GM23338 (cell line): ENCODE measurements around the gene SGMS2. TPM values are rescaled to one million over a fixed set of nuclear protein-coding genes. Genes with fewer than 3 reads are reported as not detected.

Experiments
- ATAC-seq: fragments of 200-7000 bp; cut with Tn5 transposase; 3 replicates; pipeline ENCODE4 v1.9.1; 2020
- DNase-seq: peaks from one replicate; pipeline ENCODE4 v3.0.0-alpha.2; 2015; ENCODE audit warnings: low spot score
- H2AFZ ChIP-seq: fragments of 200-600 bp; sonication (generic); 2 replicates; pipeline ENCODE4 v1.8.0; 2016; ENCODE audit warnings: antibody characterized with exemption, mild to moderate bottlenecking, moderate library complexity
- H3F3A ChIP-seq: fragments of 200-600 bp; sonication (generic); replicated peaks from 2 replicates; pipeline ENCODE4 v1.8.0; 2017; ENCODE audit warnings: antibody characterized with exemption, mixed run types, low read depth
- H3K27ac ChIP-seq: fragments of 200-600 bp; sonication (generic); 2 replicates; pipeline ENCODE4 v1.6.1; 2016; ENCODE audit warnings: low read depth
- H3K27me3 ChIP-seq: fragments of 200-600 bp; sonication (generic); 2 replicates; pipeline ENCODE4 v1.8.0; 2016; ENCODE audit warnings: mild to moderate bottlenecking, mixed run types, moderate library complexity; ENCODE audit not compliant: insufficient read depth
- H3K36me3 ChIP-seq: fragments of 200-600 bp; sonication (generic); 2 replicates; pipeline ENCODE4 v1.8.0; 2016; ENCODE audit warnings: mild to moderate bottlenecking; ENCODE audit not compliant: insufficient read depth
- H3K4me1 ChIP-seq: fragments of 200-600 bp; sonication (generic); 2 replicates; pipeline ENCODE4 v1.8.0; 2016; ENCODE audit warnings: mild to moderate bottlenecking, moderate library complexity; ENCODE audit not compliant: insufficient read depth
- H3K4me2 ChIP-seq: fragments of 200-600 bp; sonication (generic); 2 replicates; pipeline ENCODE4 v1.7.1; 2017; ENCODE audit warnings: mixed run types
- H3K4me3 ChIP-seq: fragments of 200-600 bp; sonication (generic); 2 replicates; pipeline ENCODE4 v1.6.1; 2016; ENCODE audit warnings: mixed run types
- H3K79me2 ChIP-seq: fragments of 200-600 bp; sonication (generic); replicated peaks from 2 replicates; pipeline ENCODE4 v1.8.0; 2017; ENCODE audit warnings: mild to moderate bottlenecking; ENCODE audit not compliant: insufficient read depth
- H3K9me2 ChIP-seq: fragments of 200-600 bp; sonication (generic); 2 replicates; pipeline ENCODE4 v1.8.0; 2017; ENCODE audit not compliant: insufficient read depth
- H4K20me1 ChIP-seq: fragments of 200-600 bp; sonication (generic); replicated peaks from 2 replicates; pipeline ENCODE4 v1.8.0; 2017; ENCODE audit warnings: mild to moderate bottlenecking; ENCODE audit not compliant: insufficient read depth
- H3K27ac Mint-ChIP-seq: 2 replicates; pipeline ENCODE4 v1.8.0; 2020; ENCODE audit warnings: inconsistent platforms, mild to moderate bottlenecking, moderate library complexity, mixed read lengths
- H3K27me3 Mint-ChIP-seq: 3 replicates; pipeline ENCODE4 v1.8.0; 2022; ENCODE audit warnings: low read depth, mild to moderate bottlenecking, moderate library complexity, mixed read lengths, inconsistent platforms; ENCODE audit not compliant: insufficient read depth, poor library complexity
- H3K36me3 Mint-ChIP-seq: 3 replicates; pipeline ENCODE4 v1.8.0; 2021; ENCODE audit warnings: low read depth, mild to moderate bottlenecking, inconsistent platforms, moderate library complexity, mixed read lengths
- H3K4me1 Mint-ChIP-seq: 3 replicates; pipeline ENCODE4 v1.8.0; 2020; ENCODE audit warnings: mild to moderate bottlenecking, inconsistent platforms, mixed read lengths
- H3K4me3 Mint-ChIP-seq: 3 replicates; pipeline ENCODE4 v1.8.0; 2021; ENCODE audit warnings: moderate library complexity, mild to moderate bottlenecking, inconsistent platforms, mixed read lengths
- H3K9me3 Mint-ChIP-seq: 3 replicates; pipeline ENCODE4 v1.8.0; 2020; ENCODE audit warnings: moderate library complexity, mild to moderate bottlenecking, inconsistent platforms, mixed read lengths
- EZH2 ChIP-seq: fragments of 200-600 bp; sonication (generic); IDR thresholded peaks from one replicate; pipeline ENCODE4 v1.8.0; 2017; ENCODE audit warnings: antibody characterized with exemption, mild to moderate bottlenecking, low read depth; ENCODE audit not compliant: unreplicated experiment
- EZH2phosphoT487 ChIP-seq: fragments of 200-600 bp; sonication (generic); IDR thresholded peaks from one replicate; pipeline ENCODE4 v1.8.1; 2018; ENCODE audit warnings: antibody characterized with exemption; ENCODE audit not compliant: unreplicated experiment
- JUNB ChIP-seq: IDR thresholded peaks from one replicate; pipeline ENCODE4 v1.6.1; 2016; ENCODE audit warnings: antibody characterized with exemption; ENCODE audit not compliant: unreplicated experiment
- STAT1 ChIP-seq: IDR thresholded peaks from one replicate; pipeline ENCODE4 v1.6.1; 2016; ENCODE audit warnings: antibody characterized with exemption; ENCODE audit not compliant: unreplicated experiment
- ZNF114 ChIP-seq: fragments of 250-450 bp; sonication (Bioruptor Pico); IDR thresholded peaks from 2 replicates; pipeline ENCODE4 v1.5.0; 2020; ENCODE audit warnings: mild to moderate bottlenecking, moderate library complexity
- ZNF331 ChIP-seq: fragments of 250-450 bp; sonication (Bioruptor Pico); IDR thresholded peaks from 2 replicates; pipeline ENCODE4 v1.5.0; 2020; ENCODE audit warnings: low read depth, mild to moderate bottlenecking, moderate library complexity
- polyA plus RNA-seq: library from polyadenylated mRNA; unstranded; fragments of >200 nt; fragmentation: Nextera tagmentation; extraction: Ambion mirVana; gene quantifications from 2 replicates; pipeline ENCODE4 v1.2.1, GENCODE V29; 2016
- total RNA-seq: library from RNA; depleted of rRNA; stranded (reverse); fragments of >200 nt; shearing (Covaris generic); gene quantifications from 2 replicates; pipeline ENCODE4 v1.2.3, GENCODE V29; 2014
- TF ChIP-seq, protein P1 (sequence below): fragments of 250-450 bp; sonication (Bioruptor Pico); IDR thresholded peaks from 2 replicates; pipeline ENCODE4 v1.5.0; 2020; ENCODE audit warnings: mild to moderate bottlenecking, moderate library complexity
- TF ChIP-seq, protein P2 (sequence below), 2 experiments: fragments of 200-600 bp in 1 of 2; sonication (generic) in 1 of 2; conservative IDR thresholded peaks; 2 replicates each; pipeline versions ENCODE4 v1.5.1 to v1.6.1; 2016 to 2017; ENCODE audit warnings: antibody characterized with exemption in 2 of 2, low read depth in 2 of 2, mild to moderate bottlenecking in 2 of 2, moderate library complexity in 1 of 2
- TF ChIP-seq, protein P3 (sequence below): IDR thresholded peaks from 2 replicates; pipeline ENCODE4 v1.6.1; 2016; ENCODE audit warnings: antibody characterized with exemption

Gene SGMS2
- total and polyA plus RNA-seq, 2 experiments from 2014 or later, result 0.35 to 1.1 TPM

DNA sequence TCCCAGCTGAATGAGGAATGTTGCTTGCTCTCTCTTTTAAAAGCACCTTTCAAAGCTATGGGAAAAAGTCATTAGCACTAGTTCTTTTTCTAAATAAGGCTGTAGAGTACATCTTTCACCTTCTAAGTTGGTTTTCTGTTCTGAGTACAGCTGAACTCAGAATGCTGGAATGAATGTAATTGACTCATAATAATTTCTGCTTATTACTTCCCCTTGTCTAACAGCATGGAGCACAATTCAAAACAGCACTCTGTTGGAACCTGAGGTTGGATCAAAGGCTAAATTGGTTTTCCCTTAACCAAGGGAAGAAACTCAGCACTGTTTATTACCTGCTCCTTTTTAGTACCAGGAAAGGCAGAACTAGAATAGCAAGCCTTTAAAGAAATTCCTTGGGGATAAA is 73.1 kb downstream of the SGMS2 start (continued):
- TF ChIP-seq, protein P1, sequence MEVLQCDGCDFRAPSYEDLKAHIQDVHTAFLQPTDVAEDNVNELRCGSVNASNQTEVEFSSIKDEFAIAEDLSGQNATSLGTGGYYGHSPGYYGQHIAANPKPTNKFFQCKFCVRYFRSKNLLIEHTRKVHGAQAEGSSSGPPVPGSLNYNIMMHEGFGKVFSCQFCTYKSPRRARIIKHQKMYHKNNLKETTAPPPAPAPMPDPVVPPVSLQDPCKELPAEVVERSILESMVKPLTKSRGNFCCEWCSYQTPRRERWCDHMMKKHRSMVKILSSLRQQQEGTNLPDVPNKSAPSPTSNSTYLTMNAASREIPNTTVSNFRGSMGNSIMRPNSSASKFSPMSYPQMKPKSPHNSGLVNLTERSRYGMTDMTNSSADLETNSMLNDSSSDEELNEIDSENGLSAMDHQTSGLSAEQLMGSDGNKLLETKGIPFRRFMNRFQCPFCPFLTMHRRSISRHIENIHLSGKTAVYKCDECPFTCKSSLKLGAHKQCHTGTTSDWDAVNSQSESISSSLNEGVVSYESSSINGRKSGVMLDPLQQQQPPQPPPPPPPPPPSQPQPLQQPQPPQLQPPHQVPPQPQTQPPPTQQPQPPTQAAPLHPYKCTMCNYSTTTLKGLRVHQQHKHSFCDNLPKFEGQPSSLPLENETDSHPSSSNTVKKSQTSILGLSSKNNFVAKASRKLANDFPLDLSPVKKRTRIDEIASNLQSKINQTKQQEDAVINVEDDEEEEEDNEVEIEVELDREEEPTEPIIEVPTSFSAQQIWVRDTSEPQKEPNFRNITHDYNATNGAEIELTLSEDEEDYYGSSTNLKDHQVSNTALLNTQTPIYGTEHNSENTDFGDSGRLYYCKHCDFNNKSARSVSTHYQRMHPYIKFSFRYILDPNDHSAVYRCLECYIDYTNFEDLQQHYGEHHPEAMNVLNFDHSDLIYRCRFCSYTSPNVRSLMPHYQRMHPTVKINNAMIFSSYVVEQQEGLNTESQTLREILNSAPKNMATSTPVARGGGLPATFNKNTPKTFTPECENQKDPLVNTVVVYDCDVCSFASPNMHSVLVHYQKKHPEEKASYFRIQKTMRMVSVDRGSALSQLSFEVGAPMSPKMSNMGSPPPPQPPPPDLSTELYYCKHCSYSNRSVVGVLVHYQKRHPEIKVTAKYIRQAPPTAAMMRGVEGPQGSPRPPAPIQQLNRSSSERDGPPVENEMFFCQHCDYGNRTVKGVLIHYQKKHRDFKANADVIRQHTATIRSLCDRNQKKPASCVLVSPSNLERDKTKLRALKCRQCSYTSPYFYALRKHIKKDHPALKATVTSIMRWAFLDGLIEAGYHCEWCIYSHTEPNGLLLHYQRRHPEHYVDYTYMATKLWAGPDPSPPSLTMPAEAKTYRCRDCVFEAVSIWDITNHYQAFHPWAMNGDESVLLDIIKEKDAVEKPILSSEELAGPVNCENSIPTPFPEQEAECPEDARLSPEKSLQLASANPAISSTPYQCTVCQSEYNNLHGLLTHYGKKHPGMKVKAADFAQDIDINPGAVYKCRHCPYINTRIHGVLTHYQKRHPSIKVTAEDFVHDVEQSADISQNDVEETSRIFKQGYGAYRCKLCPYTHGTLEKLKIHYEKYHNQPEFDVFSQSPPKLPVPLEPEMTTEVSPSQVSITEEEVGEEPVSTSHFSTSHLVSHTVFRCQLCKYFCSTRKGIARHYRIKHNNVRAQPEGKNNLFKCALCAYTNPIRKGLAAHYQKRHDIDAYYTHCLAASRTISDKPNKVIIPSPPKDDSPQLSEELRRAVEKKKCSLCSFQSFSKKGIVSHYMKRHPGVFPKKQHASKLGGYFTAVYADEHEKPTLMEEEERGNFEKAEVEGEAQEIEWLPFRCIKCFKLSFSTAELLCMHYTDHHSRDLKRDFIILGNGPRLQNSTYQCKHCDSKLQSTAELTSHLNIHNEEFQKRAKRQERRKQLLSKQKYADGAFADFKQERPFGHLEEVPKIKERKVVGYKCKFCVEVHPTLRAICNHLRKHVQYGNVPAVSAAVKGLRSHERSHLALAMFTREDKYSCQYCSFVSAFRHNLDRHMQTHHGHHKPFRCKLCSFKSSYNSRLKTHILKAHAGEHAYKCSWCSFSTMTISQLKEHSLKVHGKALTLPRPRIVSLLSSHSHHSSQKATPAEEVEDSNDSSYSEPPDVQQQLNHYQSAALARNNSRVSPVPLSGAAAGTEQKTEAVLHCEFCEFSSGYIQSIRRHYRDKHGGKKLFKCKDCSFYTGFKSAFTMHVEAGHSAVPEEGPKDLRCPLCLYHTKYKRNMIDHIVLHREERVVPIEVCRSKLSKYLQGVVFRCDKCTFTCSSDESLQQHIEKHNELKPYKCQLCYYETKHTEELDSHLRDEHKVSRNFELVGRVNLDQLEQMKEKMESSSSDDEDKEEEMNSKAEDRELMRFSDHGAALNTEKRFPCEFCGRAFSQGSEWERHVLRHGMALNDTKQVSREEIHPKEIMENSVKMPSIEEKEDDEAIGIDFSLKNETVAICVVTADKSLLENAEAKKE (CRISPR knock-in tag), result no peak
- no peak for TF ChIP-seq EZH2phosphoT487
- TF ChIP-seq EZH2, result no peak
- TF ChIP-seq, protein P2, sequence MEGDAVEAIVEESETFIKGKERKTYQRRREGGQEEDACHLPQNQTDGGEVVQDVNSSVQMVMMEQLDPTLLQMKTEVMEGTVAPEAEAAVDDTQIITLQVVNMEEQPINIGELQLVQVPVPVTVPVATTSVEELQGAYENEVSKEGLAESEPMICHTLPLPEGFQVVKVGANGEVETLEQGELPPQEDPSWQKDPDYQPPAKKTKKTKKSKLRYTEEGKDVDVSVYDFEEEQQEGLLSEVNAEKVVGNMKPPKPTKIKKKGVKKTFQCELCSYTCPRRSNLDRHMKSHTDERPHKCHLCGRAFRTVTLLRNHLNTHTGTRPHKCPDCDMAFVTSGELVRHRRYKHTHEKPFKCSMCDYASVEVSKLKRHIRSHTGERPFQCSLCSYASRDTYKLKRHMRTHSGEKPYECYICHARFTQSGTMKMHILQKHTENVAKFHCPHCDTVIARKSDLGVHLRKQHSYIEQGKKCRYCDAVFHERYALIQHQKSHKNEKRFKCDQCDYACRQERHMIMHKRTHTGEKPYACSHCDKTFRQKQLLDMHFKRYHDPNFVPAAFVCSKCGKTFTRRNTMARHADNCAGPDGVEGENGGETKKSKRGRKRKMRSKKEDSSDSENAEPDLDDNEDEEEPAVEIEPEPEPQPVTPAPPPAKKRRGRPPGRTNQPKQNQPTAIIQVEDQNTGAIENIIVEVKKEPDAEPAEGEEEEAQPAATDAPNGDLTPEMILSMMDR (conservative IDR thresholded peaks at IDR 0.05; ENCODE audit: low read depth in 2 of 2), result no peak

DNA sequence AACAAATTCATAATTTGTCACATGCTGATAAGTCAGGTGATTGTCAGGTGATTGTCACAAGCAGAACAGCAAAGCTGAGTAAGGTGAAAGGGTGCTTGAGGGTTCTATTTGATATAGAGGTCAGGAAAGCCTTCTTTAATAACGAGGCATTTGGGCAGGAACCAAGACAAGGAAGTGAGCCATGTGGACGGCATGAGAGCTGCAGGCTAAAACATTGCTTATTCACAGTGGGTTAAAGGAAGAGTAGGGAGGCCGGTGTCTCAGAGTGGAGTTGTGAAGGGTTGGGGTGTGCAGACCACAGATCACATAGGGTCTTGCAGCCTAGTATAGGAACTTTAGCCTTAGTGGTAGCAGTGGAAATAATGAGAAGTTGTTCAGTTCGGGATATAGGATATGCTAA is 75.3 kb downstream of the SGMS2 start:
- Mint-ChIP-seq H3K27me3 (no peaks in the 10 kb centered on the region), H3K9me3 (peaks cover 6% of the 10 kb centered on the region; the same call in 2 of the 3 replicates), H3K4me3 (no peak overlapping the region), H3K4me1 (no peaks in the 10 kb centered on the region), H3K27ac (no peak overlapping the region), H3K36me3 (peaks cover 13% of the 10 kb centered on the region)
- Histone ChIP-seq H3K36me3 (no peaks in the 10 kb centered on the region), H3K27me3 (no peaks in the 10 kb centered on the region), H3K4me1 (peaks cover 5% of the 10 kb centered on the region; the same call in 1 of the 2 replicates), H4K20me1 (no peaks in the 10 kb centered on the region), H3K9me2 (peaks cover 25% of the 10 kb centered on the region; the same call in 1 of the 2 replicates), H2AFZ (no peak overlapping the region), H3K4me3 (no peak overlapping the region), H3F3A (no peaks in the 10 kb centered on the region), H3K79me2 (no peaks in the 10 kb centered on the region), H3K4me2 (no peak overlapping the region), H3K27ac (no peak overlapping the region)
- TF ChIP-seq, protein P3, sequence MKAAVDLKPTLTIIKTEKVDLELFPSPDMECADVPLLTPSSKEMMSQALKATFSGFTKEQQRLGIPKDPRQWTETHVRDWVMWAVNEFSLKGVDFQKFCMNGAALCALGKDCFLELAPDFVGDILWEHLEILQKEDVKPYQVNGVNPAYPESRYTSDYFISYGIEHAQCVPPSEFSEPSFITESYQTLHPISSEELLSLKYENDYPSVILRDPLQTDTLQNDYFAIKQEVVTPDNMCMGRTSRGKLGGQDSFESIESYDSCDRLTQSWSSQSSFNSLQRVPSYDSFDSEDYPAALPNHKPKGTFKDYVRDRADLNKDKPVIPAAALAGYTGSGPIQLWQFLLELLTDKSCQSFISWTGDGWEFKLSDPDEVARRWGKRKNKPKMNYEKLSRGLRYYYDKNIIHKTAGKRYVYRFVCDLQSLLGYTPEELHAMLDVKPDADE, result no peak
- no peak for TF ChIP-seq ZNF331
- no peak for TF ChIP-seq JUNB
- TF ChIP-seq, protein P2 (conservative IDR thresholded peaks at IDR 0.05; ENCODE audit: low read depth in 2 of 2), result no peak
- no peak for TF ChIP-seq ZNF114 (CRISPR knock-in tag)
- no peak for TF ChIP-seq STAT1
- DNase-seq (peak; percentile 17), ATAC-seq (no peak; the same call in 2 of the 3 replicates)
